HEK293T (cell line): Measurements from ENCODE around the gene RNLS.

Experiments used
- BHLHE40 ChIP-seq: fragments of 450-650 bp; IDR thresholded peaks from 2 replicates; pipeline ENCODE4 v1.6.1; 2016; ENCODE audit warnings: mild to moderate bottlenecking, moderate library complexity, borderline replicate concordance
- CTBP1 ChIP-seq: fragments of 450-650 bp; IDR thresholded peaks from 2 replicates; pipeline ENCODE4 v1.6.1; 2016; ENCODE audit warnings: borderline replicate concordance
- ELF4 ChIP-seq: fragments of 450-650 bp; IDR thresholded peaks from 2 replicates; pipeline ENCODE4 v1.6.1; 2017; ENCODE audit warnings: antibody characterized with exemption
- FOXA1 ChIP-seq: fragments of 450-650 bp; IDR thresholded peaks from 2 replicates; pipeline ENCODE4 v1.6.1; 2016; ENCODE audit warnings: mild to moderate bottlenecking
- FOXK2 ChIP-seq: fragments of 450-650 bp; IDR thresholded peaks from 2 replicates; pipeline ENCODE4 v1.6.1; 2016; ENCODE audit warnings: mild to moderate bottlenecking
- FOXM1 ChIP-seq: fragments of 450-650 bp; IDR thresholded peaks from 2 replicates; pipeline ENCODE4 v1.6.1; 2017; ENCODE audit warnings: mild to moderate bottlenecking, borderline replicate concordance
- HDGF ChIP-seq: fragments of 450-650 bp; IDR thresholded peaks from 2 replicates; pipeline ENCODE4 v1.6.1; 2017; ENCODE audit warnings: antibody characterized with exemption, borderline replicate concordance
- L3MBTL2 ChIP-seq: fragments of 450-650 bp; conservative IDR thresholded peaks from 2 replicates; pipeline ENCODE4 v1.6.1; 2016; ENCODE audit warnings: mild to moderate bottlenecking
- SP1 ChIP-seq: fragments of 450-650 bp; IDR thresholded peaks from 2 replicates; pipeline ENCODE4 v1.6.1; 2017
- SUZ12 ChIP-seq: fragments of 450-650 bp; IDR thresholded peaks from 2 replicates; pipeline ENCODE4 v1.6.1; 2016; ENCODE audit warnings: mild to moderate bottlenecking
- ZNF384 ChIP-seq: fragments of 450-650 bp; IDR thresholded peaks from 2 replicates; pipeline ENCODE4 v1.6.1; 2016
- TF ChIP-seq, protein P1 (sequence below): fragments of 450-650 bp; IDR thresholded peaks from 2 replicates; pipeline ENCODE4 v1.6.1; 2016

DNA sequence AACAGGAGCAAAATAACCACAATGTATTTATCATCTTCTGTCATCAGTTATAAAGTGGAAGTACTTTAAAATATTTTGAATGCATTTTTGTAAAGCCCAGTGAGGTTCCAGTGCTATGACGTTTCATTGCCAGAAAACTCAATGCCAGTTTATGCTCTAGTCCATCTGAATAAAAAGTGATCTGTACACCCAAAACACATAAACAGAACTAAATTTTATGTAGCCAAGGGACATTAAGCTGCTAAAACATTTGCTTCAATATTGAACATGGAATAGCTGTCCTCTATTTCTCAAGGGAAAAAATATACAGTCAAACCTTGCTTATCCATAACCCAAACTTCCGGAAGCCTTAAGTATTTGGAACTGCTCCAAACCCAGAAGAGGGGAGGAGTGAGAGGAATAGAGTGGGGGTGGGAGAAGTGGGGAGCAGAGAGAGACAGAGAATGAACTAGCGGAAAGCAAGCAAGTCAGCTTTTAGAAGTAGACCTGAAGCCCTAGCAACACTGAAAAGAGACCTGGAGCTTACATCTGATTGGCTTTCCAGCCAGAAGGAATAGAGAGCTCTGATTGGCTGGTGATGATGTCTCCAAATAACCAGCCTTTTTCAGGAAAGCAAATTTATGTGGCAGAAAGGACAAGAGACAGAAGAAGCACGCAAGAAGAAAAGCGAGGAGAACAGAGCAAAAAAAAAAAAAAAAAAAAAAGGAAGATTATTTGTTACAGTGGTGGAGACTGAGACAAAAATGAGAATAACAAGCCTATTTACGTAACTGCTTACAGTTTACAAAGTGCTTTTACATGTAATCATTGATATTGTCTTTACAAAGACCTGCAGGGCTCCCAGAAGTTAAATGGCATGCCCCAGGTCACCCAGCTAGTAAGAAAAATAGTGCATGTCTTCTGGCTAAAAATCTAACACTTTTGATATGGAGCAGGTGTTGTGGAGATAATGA is 196.0 kb downstream of the RNLS start:
- no peak for TF ChIP-seq FOXM1
- TF ChIP-seq BHLHE40: no peak
- TF ChIP-seq SP1: no peak
- no peak for TF ChIP-seq FOXA1
- no peak for TF ChIP-seq ZNF384
- no peak for TF ChIP-seq CTBP1
- TF ChIP-seq L3MBTL2: no peak
- no peak for TF ChIP-seq FOXK2
- TF ChIP-seq, protein P1, sequence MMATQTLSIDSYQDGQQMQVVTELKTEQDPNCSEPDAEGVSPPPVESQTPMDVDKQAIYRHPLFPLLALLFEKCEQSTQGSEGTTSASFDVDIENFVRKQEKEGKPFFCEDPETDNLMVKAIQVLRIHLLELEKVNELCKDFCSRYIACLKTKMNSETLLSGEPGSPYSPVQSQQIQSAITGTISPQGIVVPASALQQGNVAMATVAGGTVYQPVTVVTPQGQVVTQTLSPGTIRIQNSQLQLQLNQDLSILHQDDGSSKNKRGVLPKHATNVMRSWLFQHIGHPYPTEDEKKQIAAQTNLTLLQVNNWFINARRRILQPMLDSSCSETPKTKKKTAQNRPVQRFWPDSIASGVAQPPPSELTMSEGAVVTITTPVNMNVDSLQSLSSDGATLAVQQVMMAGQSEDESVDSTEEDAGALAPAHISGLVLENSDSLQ: no peak
- TF ChIP-seq ELF4: no peak
- TF ChIP-seq HDGF: no peak
- TF ChIP-seq SUZ12: no peak
